MG63 (cell line): ENCODE measurements around the gene ELP6. TPM values are rescaled to one million over a fixed set of nuclear protein-coding genes. Genes with fewer than 3 reads are reported as not detected.
"Not testable (repeated sequence)": the region's sequence is repeated elsewhere in the genome, so short reads cannot be mapped to it uniquely, and the experiment has no call there.

ENCODE experiments used
- DNase-seq: peaks from one replicate; pipeline ENCODE4 v3.0.0-alpha.2; 2020
- H3K27me3 ChIP-seq: fragments of 250-450 bp; sonication (Bioruptor Pico); 2 replicates; pipeline ENCODE4 v1.5.1; 2020; ENCODE audit warnings: mild to moderate bottlenecking, moderate library complexity
- H3K36me3 ChIP-seq: fragments of 250-450 bp; sonication (Bioruptor Pico); 2 replicates; pipeline ENCODE4 v1.5.1; 2020; ENCODE audit warnings: mild to moderate bottlenecking, moderate library complexity
- H3K4me3 ChIP-seq: fragments of 250-450 bp; sonication (Bioruptor Pico); 2 replicates; pipeline ENCODE4 v1.5.1; 2020; ENCODE audit warnings: mild to moderate bottlenecking, moderate library complexity
- H3K9me3 ChIP-seq: fragments of 250-450 bp; sonication (Bioruptor Pico); 2 replicates; pipeline ENCODE4 v1.5.1; 2020; ENCODE audit warnings: mild to moderate bottlenecking, moderate library complexity
- total RNA-seq: library from RNA; depleted of rRNA; stranded (reverse); fragments of >200 nt; shearing (Covaris generic); gene quantifications from 2 replicates; pipeline ENCODE4 v1.2.3, GENCODE V29; 2014; ENCODE audit warnings: low replicate concordance

ELP6 gene
- total RNA-seq, 1 experiment from 2014 or later, result 33.2 TPM

DNA sequence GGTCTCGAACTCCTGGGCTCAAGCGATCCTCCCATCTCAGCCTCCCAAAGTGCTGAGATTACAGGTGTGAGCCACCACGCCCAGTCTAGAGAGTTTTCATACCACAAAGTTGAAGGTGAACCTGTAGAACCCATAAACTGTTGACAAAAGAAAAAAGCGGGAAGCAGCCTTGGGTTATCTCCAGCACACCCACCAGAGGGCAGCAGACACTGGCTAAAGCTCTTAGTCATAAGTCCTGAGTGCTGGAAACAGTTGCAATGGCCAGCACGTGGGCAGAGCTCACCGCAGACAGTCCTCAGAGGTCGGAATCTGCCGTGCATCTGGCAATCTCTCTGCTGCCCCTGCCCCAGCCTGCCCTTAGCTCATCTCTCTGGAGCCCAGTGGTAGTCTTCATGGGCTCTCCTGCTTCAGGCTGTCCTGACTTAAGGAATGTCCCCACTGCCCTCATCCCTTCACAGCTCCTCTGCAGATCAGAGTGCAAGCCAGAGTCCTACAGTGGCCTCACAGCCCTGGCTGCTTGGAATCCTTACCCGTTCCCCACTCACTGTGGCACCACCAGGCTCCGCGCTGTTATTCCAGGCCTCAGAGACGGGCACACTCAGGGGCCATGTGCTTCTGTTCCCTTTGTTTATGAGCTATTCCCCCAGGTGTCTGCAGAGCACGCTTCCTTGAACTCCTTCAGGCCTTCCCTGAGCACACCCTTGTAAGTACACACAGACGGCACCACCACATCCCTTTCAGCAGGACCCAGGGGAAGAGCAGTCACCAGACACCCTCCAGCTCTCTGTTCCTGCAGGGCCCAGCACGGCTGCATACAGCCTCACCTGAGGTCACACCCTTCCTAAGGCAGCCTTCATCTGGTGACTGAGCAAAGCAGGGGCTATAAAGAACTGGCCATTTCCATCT is 8.8 kb upstream of the ELP6 start:
- Histone ChIP-seq H3K9me3 (no peaks in the 10 kb centered on the region), H3K36me3 (no peaks in the 10 kb centered on the region), H3K4me3 (no peak overlapping the region), H3K27me3 (no peaks in the 10 kb centered on the region)
- DNase-seq, result peak; percentile 71

DNA sequence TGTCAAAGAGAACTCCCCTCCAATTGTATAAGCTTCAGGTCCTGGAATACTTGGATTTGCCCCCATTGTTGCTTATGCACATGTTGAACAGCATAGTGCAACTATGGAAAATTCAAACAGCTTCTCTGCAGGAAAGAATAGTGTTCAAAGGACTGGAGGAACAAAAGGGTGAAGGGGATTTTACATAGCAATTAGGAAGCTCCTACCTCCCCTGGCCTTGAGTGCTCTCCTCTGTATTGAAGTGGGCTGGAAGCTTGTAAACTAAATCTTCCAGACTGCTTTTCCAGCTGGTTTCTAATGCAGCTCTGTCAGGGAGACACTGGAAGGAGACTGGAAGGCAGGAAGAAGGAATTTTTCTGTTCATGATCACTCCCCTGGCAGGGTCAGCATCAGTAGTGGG is 7.2 kb upstream of the ELP6 start:
- no peak for DNase-seq
- no peak overlapping the region for H3K4me3 ChIP-seq
- no peaks in the 10 kb centered on the region for H3K36me3 ChIP-seq
- no peaks in the 10 kb centered on the region for H3K27me3 ChIP-seq
- H3K9me3 ChIP-seq, result no peaks in the 10 kb centered on the region

DNA sequence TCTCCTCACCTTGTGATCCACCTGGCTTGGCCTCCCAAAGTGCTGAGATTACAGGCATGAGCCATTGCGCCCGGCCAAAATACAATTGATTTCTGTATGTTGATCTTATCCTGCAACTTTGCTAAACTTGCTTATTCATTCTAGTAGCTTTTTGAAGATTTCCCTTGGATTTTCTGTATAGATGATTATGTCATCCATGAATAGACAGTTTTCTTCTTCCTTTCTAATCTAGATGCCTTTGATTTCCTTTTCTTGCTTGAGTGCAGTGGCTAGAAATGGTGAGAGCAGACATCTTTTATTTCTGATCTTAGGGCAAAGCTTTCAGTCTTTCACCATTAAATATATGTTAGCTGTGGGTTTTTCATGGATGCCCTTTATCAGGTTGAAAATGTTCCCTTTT is 4.4 kb upstream of the ELP6 start:
- Histone ChIP-seq H3K9me3 (no peaks in the 10 kb centered on the region), H3K36me3 (no peaks in the 10 kb centered on the region), H3K4me3 (no peak overlapping the region), H3K27me3 (no peaks in the 10 kb centered on the region)
- DNase-seq, result no peak

DNA sequence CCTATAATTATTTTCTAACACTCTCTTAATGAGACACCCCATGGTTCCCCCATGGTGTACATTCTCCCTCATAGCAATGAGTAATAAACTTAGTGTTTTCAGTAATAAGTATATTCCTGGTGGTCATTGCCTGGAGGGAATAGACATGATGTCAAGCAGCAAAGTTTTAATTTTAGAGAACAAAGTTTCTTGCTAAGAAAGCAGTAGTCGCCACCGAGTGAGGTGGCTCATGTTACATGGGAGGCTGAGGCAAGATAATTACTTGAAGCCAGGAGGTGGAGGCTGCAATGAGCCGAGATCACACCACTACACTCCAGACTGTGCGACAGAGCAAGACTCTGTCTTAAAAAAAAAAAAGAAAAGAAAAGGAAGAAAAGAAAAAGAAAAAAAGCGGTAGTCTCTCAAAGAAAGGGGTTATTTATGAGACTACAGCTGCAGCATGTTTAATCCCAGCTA is 2.4 kb upstream of the ELP6 start:
- H3K36me3 ChIP-seq, result no peaks in the 10 kb centered on the region
- no peaks in the 10 kb centered on the region for H3K27me3 ChIP-seq
- no peak for DNase-seq
- H3K4me3 ChIP-seq, result no peak overlapping the region
- no peaks in the 10 kb centered on the region for H3K9me3 ChIP-seq

DNA sequence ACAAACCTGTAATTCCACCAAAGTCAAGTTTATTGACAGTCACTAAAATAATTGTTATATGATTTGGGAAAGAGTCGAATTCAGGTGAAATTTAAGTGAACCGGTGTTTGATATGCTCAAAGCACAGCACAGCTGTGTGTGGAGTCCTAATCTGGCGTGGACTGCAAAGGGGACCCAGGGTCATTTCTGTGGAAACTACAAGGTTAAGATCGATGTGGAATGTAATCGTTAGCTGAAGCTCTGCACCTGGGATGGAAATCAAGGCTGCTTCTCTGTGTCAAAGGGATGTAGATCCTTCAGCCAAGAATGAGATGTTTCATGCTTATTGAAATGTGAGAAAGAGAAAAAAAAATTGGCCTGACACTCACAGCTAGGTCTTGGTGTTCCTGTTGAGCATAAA is 1.6 kb upstream of the ELP6 start:
- H3K4me3 ChIP-seq, result no peak overlapping the region
- no peaks in the 10 kb centered on the region; the same call in 1 of the 2 replicates for H3K36me3 ChIP-seq
- DNase-seq, result no peak
- no peaks in the 10 kb centered on the region for H3K9me3 ChIP-seq
- H3K27me3 ChIP-seq, result no peaks in the 10 kb centered on the region

DNA sequence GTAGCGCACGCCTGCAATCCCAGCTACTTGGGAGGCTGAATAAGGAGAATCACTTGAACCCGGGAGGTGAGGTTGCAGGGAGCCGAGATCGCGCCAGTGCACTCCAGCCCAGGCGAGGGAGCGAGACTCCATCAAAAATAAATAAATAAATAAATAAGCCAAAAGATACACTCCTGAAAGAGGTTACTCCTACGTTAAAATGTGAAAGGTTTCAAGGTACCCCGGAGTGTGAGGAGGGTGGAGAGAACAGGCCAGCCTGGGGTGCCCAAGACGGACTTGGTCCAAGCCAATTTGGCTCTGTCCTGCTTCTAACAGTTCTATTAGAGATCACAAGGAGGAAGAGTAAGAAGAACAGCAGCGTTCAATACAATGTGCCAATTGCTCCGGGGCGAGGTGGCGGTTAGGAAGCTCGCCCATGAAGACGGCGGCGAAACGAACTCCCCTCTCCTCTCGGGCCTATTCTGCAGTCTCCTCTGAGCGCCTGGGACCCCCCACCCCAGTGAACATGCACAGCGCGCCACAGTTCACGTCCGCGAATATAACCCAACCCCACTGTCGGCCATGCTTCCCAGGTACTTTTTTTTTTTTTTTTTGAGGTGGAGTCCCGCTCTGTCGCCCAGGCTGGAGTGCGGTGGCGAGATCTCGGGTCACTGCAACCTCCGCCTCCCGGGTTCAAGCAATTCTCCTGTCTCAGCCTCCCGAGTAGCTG is 942 bp downstream of the ELP6 start:
- H3K27me3 ChIP-seq, result no peaks in the 10 kb centered on the region
- peak overlapping the region; percentile 79 for H3K4me3 ChIP-seq
- DNase-seq, result peak; percentile 24
- no peaks in the 10 kb centered on the region for H3K9me3 ChIP-seq
- H3K36me3 ChIP-seq, result peaks cover 3% of the 10 kb centered on the region; the same call in 1 of the 2 replicates

DNA sequence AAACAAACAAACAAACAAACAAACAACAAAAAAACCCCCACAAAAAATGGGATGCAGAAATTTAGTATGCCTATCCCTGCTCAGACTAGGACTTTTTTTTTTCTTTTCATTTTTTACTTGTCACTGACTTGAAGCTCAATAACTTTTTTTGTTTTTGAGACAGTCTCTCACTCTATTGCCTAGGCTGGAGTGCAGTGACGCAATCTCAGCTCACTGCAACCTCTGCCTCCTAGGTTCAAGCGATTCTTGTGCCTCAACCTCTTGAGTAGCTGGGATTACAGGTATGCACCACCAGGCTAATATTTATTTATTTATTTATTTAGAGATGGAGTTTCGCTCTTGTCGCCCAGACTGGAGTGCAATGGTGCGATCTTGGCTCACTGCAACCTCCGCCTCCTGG is 8.2 kb downstream of the ELP6 start:
- H3K36me3 ChIP-seq, H3K4me3 ChIP-seq, DNase-seq, H3K9me3 ChIP-seq, H3K27me3 ChIP-seq: not testable (repeated sequence)

DNA sequence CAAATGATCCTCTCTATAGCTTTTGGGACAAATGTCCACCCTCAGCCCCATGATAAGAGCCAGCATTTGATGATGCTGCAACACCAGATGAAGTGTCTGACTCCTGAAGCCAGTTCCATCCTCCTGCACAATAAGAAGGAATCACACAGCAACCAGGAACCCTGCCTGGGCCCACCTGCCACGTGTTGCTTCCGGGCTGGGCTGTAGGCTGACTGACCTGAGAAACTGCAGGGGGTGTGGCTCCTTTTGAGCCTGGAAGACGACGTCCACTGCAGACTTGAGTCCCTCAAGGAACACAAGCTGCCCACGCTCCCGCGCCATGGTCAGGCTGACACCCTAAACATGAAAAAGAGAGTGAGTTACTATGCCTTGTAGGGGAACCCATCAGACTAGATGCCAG is 9.4 kb downstream of the ELP6 start:
- DNase-seq, result no peak
- H3K27me3 ChIP-seq, result no peaks in the 10 kb centered on the region
- no peaks in the 10 kb centered on the region for H3K36me3 ChIP-seq
- H3K9me3 ChIP-seq, result no peaks in the 10 kb centered on the region
- H3K4me3 ChIP-seq, result no peak overlapping the region

DNA sequence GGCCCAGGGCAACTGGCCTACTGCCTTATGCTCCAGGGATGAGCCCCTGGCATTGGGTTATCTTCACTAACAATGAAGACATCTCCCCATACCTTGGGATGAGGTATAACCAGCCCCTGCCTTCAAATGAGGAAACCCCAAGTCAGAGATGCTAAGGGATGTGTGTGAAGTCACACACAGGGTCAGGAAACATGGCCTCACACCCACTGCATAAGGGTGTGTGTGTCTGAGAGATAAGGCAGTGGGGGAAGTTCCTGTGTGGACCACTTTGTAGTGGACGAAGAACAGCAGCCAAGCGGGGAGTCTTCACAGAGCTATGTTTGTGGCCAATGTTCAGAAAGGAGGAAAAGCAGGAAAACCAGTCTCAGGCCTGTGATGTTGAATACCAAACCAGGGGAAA is 10.5 kb downstream of the ELP6 start:
- Histone ChIP-seq H3K36me3 (no peaks in the 10 kb centered on the region; the same call in 1 of the 2 replicates), H3K9me3 (no peaks in the 10 kb centered on the region), H3K27me3 (no peaks in the 10 kb centered on the region), H3K4me3 (no peak overlapping the region)
- DNase-seq, result no peak

DNA sequence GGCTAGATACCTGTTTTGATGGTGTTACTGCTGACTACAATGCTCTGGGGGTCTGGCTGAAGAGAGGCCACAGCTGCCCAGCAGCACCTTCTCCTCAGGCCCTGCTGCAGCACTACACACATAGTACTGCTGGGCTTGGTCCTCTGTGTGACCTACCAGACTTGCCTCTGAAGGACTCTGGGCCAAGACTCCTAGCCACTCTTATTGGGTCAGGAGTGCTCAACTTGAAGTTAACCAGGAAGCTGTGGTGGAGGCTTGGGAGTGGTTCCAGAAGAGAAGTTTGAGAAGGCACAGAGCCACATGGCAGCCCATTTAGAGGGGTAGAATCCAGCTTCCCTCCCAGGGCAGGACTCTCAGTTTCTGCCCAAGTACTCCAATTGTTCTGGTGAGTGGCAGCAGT is 16.6 kb downstream of the ELP6 start:
- DNase-seq, result no peak
- no peaks in the 10 kb centered on the region; the same call in 1 of the 2 replicates for H3K36me3 ChIP-seq
- H3K27me3 ChIP-seq, result no peaks in the 10 kb centered on the region
- H3K9me3 ChIP-seq, result no peaks in the 10 kb centered on the region
- H3K4me3 ChIP-seq, result no peak overlapping the region

DNA sequence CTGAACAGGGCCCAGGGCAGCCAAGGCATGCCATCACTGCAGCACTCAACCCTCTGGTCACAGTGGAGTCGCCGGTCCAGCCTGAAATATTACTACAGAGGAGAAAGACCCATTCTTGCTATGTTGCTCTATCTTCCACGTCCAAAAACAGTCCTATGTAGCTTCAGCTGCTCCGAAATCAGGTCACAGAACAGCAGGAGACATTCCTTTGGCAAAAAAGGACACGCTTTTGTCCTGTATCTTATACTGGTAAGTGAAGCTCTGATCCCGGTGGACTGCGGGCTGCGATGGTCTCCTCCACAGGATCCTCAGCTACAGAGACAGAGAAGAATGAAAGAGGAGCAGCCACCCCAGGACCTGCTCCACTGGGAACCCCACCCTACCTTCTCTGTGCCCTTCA is 17.6 kb downstream of the ELP6 start:
- Histone ChIP-seq H3K36me3 (no peaks in the 10 kb centered on the region; the same call in 1 of the 2 replicates), H3K9me3 (no peaks in the 10 kb centered on the region), H3K4me3 (no peak overlapping the region), H3K27me3 (no peaks in the 10 kb centered on the region)
- DNase-seq, result no peak

DNA sequence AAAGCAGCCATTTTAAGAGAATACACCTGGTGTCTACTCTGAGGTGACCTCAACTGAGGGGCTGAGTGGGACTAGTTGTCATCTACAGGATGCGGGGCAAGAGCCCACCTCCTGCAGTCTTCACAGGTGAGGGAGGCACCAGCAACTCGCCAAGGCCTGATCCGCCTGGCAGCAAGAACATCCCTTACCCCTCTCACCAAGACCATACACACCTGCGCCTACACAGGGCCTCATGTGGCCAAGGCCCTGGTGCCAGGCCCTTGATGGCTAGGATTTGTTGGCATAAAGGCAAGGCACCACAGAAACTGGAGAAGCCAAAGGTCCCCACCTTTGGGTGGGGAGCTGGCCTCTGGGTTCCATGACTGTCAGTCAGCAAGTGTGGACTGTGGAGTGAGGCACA is 18.4 kb downstream of the ELP6 start:
- Histone ChIP-seq H3K27me3 (no peaks in the 10 kb centered on the region), H3K9me3 (no peaks in the 10 kb centered on the region), H3K36me3 (no peaks in the 10 kb centered on the region; the same call in 1 of the 2 replicates), H3K4me3 (no peak overlapping the region)
- no peak for DNase-seq

DNA sequence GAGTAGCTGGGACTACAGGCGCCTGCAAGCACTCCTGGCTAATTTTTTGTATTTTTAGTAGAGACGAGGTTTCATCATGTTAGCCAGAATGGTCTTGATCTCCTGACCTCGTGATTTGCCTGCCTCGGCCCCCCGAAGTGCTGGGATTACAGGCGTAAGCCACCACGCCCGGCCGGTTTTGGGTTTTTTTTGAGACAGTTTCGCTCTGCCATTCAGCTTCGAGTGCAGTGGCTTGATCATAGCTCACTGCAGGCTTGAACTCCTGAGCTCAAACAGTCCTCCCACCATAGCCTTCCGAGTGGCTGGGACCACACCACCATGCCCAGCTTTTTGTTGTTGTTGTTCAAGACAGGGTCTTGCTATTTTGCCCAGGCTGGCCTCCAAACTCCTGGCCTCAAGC is 21.7 kb downstream of the ELP6 start:
- Histone ChIP-seq H3K27me3 (no peaks in the 10 kb centered on the region), H3K4me3 (no peak overlapping the region)
- DNase-seq, result no peak

DNA sequence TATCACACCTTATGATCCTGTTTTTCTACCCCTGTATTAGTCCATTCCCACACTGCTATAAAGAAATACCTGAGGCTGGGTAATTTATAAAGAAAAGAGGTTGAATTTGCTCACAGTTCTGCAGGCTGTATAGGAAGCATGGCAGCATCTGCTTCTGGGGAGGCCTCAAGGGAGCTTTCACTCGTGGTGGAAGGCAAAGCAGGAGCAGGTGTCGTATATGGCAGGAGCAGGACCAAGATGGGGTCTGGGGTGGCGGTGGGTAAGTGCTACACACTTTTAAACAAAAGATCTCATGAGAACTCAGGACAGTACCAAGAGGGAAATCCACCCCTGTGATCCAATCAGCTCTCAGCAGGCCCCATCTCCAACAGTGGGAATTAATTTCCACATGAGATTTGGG is 22.3 kb downstream of the ELP6 start:
- Histone ChIP-seq H3K9me3 (no peaks in the 10 kb centered on the region), H3K36me3 (no peaks in the 10 kb centered on the region; the same call in 1 of the 2 replicates), H3K27me3 (no peaks in the 10 kb centered on the region), H3K4me3 (no peak overlapping the region)
- DNase-seq, result no peak

More for the DNA sequence above, 21.7 kb downstream of the ELP6 start:
- no peaks in the 10 kb centered on the region; the same call in 1 of the 2 replicates for H3K36me3 ChIP-seq
- no peaks in the 10 kb centered on the region for H3K9me3 ChIP-seq

DNA sequence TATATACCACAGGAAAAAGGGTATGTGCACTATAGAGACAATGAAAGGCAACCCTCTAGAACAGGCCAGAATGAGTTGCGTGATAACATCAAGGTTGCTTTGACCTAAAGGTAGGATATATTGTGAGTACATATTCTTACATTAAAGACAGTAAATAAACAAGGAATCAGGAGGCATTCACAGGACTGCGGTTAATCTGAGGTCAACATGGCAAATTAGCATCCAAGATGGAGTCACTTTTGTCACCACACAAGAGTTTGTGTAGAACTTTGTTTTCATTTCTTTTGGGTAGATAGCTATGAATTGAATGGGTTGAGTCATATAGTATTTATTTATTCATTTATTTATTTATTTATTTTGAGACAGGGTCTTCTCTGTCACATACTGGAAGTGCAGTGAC is 26.2 kb downstream of the ELP6 start:
- Histone ChIP-seq H3K36me3 (no peaks in the 10 kb centered on the region), H3K4me3 (no peak overlapping the region), H3K9me3 (no peaks in the 10 kb centered on the region), H3K27me3 (no peaks in the 10 kb centered on the region)
- no peak for DNase-seq

DNA sequence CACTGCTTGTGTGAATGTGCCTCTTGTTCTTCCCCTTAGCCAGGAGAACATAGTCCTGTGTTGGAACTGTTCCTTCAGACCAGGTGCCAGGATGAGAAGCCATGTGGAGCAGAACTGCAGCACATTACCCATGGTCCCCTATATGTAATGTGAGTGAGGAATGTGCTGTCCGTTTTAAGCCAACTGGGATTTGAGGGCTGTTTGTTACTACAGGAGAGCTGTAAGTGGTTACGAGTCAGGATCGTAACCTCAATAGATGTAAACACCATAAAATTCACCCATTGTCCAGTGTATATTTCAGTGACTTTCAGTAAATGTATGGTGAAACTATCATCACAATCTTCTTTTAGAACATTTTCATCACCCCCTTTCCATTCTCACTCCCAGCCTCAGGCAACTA is 27.7 kb downstream of the ELP6 start:
- no peaks in the 10 kb centered on the region for H3K9me3 ChIP-seq
- peak; percentile 14 for DNase-seq
- no peaks in the 10 kb centered on the region for H3K36me3 ChIP-seq
- H3K4me3 ChIP-seq, result no peak overlapping the region
- no peaks in the 10 kb centered on the region for H3K27me3 ChIP-seq

DNA sequence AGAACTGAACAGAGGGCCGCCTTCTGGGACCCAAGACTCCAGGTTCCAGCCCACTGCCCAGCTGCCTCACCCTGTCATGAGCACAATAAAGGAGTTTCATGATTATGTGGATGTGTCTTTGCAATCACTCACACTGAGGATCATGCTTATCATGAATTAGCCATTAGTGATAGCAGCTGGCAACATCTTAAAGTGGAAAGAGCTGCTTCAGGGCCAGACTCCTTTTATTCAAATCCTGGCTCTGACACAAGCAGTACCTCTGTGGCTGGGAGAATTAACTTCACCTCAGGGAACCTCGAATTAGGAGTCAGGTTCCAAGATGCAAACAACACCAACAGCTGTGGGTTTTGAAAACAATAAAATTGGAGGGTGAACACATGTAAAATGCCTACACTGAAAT is 31.1 kb downstream of the ELP6 start:
- DNase-seq, result no peak
- Histone ChIP-seq H3K27me3 (no peaks in the 10 kb centered on the region), H3K4me3 (no peak overlapping the region), H3K36me3 (no peaks in the 10 kb centered on the region), H3K9me3 (no peaks in the 10 kb centered on the region)

DNA sequence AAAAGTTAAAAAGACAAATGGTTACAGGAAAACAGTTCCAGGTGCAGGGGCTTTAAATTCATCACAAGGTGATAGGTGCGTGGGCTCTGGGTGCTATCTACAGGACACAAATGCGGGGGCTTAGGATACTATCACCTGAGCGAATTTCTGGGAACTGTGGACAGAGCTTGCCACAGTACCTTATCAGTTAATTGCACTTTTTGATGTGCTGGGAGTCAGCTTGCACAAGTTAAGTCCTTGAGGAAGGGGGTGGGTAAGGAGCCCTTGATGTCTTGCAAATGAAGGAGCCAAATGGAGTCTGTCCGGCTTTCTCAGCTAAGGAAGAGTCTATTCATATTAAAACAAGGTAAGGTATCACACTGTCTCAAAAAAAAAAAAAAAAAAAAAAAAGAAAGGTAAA is 31.7 kb downstream of the ELP6 start:
- H3K4me3 ChIP-seq, H3K27me3 ChIP-seq, DNase-seq, H3K9me3 ChIP-seq, H3K36me3 ChIP-seq: not testable (repeated sequence)
